PC-9 (cell line): ENCODE measurements around the gene PNKP.

ENCODE experiments used
- EZH2 ChIP-seq: fragments of 200-600 bp; sonication (generic); IDR thresholded peaks from 2 replicates; pipeline ENCODE4 v1.8.0; 2017; ENCODE audit warnings: antibody characterized with exemption, low read depth
- TF ChIP-seq, protein P1 (sequence below): fragments of 200-600 bp; sonication (generic); conservative IDR thresholded peaks from 2 replicates; pipeline ENCODE4 v1.6.1; 2017; ENCODE audit warnings: mixed run types, antibody characterized with exemption, mild to moderate bottlenecking, moderate library complexity

DNA sequence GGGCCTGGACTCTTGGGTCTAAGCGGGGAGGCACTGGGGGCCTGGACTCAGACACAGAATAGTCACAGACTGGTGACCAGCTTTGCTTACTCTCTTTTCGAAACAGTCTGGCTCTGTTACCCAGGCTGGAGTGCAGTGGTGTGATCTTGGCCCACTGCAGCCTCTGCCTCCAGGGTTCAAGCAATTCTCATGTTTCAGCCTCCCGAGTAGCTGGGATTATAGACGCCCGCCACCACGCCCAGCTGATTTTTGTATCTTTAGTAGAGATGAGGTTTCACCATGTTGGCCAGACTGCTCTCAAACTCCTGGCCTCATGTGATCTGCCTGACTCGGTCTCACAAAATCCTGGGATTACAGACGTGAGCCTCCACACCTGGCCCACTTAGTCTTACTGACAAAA, 38.2 kb downstream of the PNKP start:
- TF ChIP-seq, protein P1, sequence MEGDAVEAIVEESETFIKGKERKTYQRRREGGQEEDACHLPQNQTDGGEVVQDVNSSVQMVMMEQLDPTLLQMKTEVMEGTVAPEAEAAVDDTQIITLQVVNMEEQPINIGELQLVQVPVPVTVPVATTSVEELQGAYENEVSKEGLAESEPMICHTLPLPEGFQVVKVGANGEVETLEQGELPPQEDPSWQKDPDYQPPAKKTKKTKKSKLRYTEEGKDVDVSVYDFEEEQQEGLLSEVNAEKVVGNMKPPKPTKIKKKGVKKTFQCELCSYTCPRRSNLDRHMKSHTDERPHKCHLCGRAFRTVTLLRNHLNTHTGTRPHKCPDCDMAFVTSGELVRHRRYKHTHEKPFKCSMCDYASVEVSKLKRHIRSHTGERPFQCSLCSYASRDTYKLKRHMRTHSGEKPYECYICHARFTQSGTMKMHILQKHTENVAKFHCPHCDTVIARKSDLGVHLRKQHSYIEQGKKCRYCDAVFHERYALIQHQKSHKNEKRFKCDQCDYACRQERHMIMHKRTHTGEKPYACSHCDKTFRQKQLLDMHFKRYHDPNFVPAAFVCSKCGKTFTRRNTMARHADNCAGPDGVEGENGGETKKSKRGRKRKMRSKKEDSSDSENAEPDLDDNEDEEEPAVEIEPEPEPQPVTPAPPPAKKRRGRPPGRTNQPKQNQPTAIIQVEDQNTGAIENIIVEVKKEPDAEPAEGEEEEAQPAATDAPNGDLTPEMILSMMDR = no peak
- no peak for TF ChIP-seq EZH2
